Heart right ventricle (tissue), 16 donors: ENCODE data around the gene MAP3K2. TPM values are rescaled to one million over a fixed set of nuclear protein-coding genes. Genes with fewer than 3 reads are reported as not detected.
A peak's percentile ranks its signal among the peaks of the same experiment; 100 is the strongest.

ENCODE experiments used
- ATAC-seq, 8 donors: fragments of 200-7000 bp; cut with Tn5 transposase; one replicate each; pipeline ENCODE4 v1.9.1; 2020; ENCODE audit warnings: mild to moderate bottlenecking in 8 of 8, moderate library complexity in 8 of 8, moderate number of reproducible peaks in 1 of 8
- DNase-seq, 2 donors: peaks; one replicate each; pipeline ENCODE4 v3.0.0-alpha.2; 2020
- H3K27ac ChIP-seq, 10 donors: fragments of 200-600 bp; sonication (generic) in 2 of 10; one replicate each; pipeline versions ENCODE4 v1.5.0 to v1.8.0; 2020 to 2022; ENCODE audit warnings: mild to moderate bottlenecking in 3 of 10
- H3K27me3 ChIP-seq, 7 donors: fragments of 200-600 bp; one replicate each; pipeline ENCODE4 v1.8.0; 2021 to 2022; ENCODE audit warnings: mild to moderate bottlenecking in 2 of 7
- H3K36me3 ChIP-seq, 9 donors: fragments of 200-600 bp; sonication (generic) in 1 of 9; one replicate each; pipeline versions ENCODE4 v1.5.0 to v1.8.0; 2020 to 2022; ENCODE audit warnings: mild to moderate bottlenecking in 2 of 9
- H3K4me1 ChIP-seq, 9 donors: fragments of 200-600 bp; sonication (generic) in 1 of 9; one replicate each; pipeline versions ENCODE4 v1.5.0 to v1.8.0; 2020 to 2022; ENCODE audit warnings: mild to moderate bottlenecking in 4 of 9
- H3K4me3 ChIP-seq, 10 donors: fragments of 200-600 bp; sonication (generic) in 2 of 10; one replicate each; pipeline versions ENCODE4 v1.5.0 to v1.8.0; 2020 to 2022; ENCODE audit warnings: mild to moderate bottlenecking in 7 of 10, moderate library complexity in 2 of 10
- H3K9me3 ChIP-seq, 11 donors: fragments of 200-600 bp in 10 of 11; sonication (generic) in 2 of 11; one replicate each; pipeline versions ENCODE4 v1.5.0 to v1.8.0; 2013 to 2022; ENCODE audit warnings: mild to moderate bottlenecking in 2 of 11, control low read depth in 1 of 11, moderate library complexity in 1 of 11
- WGBS, 2 donors: extraction: QIAGEN DNeasy Blood & Tissue Kit; methylation state at CpG; one replicate each; pipeline ENCODE4 v1.1.7; 2013; ENCODE audit warnings: inconsistent platforms in 1 of 2; 5-methylcytosine and 5-hydroxymethylcytosine counted together
- intact Hi-C, 10 donors: fragments of 100-400 bp; cut with DNase I; formaldehyde crosslinking; loops; one replicate each; pipeline versions ENCODE4 v1.11.1 to v1.14.2; 2022
- polyA plus RNA-seq, 2 donors: library from polyadenylated mRNA; stranded (reverse); fragments of 200-250 nt; gene quantifications; one replicate each; pipeline ENCODE4 v1.2.3, GENCODE V29; 2013
- total RNA-seq, 10 donors: library from RNA; stranded (reverse); fragmentation: NEBNext Ultra II Directional in 3 of 10; extraction: Animal tissue kit (Norgen Biotek cat#: 25700) in 3 of 10; gene quantifications; one replicate each; pipeline versions ENCODE4 v1.2.1 to v1.2.4, GENCODE V29; 2021 to 2023
- TF ChIP-seq, protein P1 (sequence below), 9 donors: fragments of 200-600 bp; sonication (generic) in 2 of 9; IDR thresholded peaks; one replicate each; pipeline versions ENCODE4 v1.5.0 to v1.8.0; 2021 to 2022; ENCODE audit warnings: antibody characterized with exemption in 9 of 9, mild to moderate bottlenecking in 5 of 9, moderate library complexity in 1 of 9
- donor health status: Arrhythmogenic right ventricular cardiomyopathy.
- donor health status: ischemic (EF 13 %, LVEDD 7.1; RV severe dilation, severe dysfunction).
- donor health status: healthy with polysubstance abuse.
- donor health status: DM: no; HTN: yes; CAD: no.
- donor health status: DM: no; HTN: no; CAD: no.
- donor health status: ischemic (EF 25% LVEDD 6.9; RV normal size, moderate dysfunction).
- donor health status: ischemic (EF 25% LVEDD 5.7; RV mildly dilated, moderate dysfunction).
- donor health status: healthy.
- donor health status: DM: yes; HTN: yes; CAD: no.
- donor health status: Ischemic cardiomyopathy.
- donor health status: ischemic (EF 35%, LVEDD 5.7; RV mildly dilated, moderate dysfunction).
- donor health status: nonischemic (EF 11% LVEDD 7.7; RV severe dilation, severe dysfunction).
- donor health status: DM: yes; HTN: yes; CAD: no.
- donor health status: PGD.
- donor health status: ischemic (EF 29% LVEDD 5.4; RV normal size, mild dysfunction).
- donor health status: nonischemic (EF 23%, LVEDD 6.1; RV moderate dilation, normal function).

The MAP3K2 gene
- total and polyA plus RNA-seq, 12 donors = 2.9 to 30.9 (median 25.2) TPM

DNA sequence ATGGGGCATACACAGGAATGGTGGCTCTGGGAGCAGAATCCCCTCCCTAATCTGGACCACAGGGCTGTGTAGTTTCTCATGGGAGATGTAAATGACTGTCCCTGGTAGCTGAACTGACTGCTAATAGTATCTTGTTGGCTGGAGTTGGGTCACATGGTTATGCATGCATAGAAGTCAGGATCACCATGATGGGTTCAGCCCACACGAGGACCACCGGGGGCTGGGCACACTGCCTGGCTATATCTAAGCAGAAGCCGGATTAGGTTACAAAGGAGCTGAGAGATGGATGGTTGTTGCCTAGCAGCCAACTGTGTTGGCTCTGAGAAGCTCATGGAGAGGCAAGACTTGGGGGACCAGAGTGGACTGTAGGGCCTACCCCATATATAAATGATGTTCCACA lies 6.7 kb upstream of the MAP3K2 start:
- ATAC-seq (no peak), DNase-seq (no peak)
- Histone ChIP-seq H3K27me3 (no peaks in the 10 kb centered on the region), H3K4me3 (no peak overlapping the region), H3K36me3 (no peaks in the 10 kb centered on the region), H3K4me1 (peaks cover 5 to 33% (median 9%) of the 10 kb centered on the region in 9 donors), H3K27ac (no peak overlapping the region), H3K9me3 (no peaks in the 10 kb centered on the region)
- TF ChIP-seq, protein P1, sequence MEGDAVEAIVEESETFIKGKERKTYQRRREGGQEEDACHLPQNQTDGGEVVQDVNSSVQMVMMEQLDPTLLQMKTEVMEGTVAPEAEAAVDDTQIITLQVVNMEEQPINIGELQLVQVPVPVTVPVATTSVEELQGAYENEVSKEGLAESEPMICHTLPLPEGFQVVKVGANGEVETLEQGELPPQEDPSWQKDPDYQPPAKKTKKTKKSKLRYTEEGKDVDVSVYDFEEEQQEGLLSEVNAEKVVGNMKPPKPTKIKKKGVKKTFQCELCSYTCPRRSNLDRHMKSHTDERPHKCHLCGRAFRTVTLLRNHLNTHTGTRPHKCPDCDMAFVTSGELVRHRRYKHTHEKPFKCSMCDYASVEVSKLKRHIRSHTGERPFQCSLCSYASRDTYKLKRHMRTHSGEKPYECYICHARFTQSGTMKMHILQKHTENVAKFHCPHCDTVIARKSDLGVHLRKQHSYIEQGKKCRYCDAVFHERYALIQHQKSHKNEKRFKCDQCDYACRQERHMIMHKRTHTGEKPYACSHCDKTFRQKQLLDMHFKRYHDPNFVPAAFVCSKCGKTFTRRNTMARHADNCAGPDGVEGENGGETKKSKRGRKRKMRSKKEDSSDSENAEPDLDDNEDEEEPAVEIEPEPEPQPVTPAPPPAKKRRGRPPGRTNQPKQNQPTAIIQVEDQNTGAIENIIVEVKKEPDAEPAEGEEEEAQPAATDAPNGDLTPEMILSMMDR (IDR thresholded peaks at IDR 0.05) = no peak
- intact Hi-C loops = no loop called here
- 65 to 74% methylated on average over 3 of the region's 3 CpGs for WGBS, 2 donors

DNA sequence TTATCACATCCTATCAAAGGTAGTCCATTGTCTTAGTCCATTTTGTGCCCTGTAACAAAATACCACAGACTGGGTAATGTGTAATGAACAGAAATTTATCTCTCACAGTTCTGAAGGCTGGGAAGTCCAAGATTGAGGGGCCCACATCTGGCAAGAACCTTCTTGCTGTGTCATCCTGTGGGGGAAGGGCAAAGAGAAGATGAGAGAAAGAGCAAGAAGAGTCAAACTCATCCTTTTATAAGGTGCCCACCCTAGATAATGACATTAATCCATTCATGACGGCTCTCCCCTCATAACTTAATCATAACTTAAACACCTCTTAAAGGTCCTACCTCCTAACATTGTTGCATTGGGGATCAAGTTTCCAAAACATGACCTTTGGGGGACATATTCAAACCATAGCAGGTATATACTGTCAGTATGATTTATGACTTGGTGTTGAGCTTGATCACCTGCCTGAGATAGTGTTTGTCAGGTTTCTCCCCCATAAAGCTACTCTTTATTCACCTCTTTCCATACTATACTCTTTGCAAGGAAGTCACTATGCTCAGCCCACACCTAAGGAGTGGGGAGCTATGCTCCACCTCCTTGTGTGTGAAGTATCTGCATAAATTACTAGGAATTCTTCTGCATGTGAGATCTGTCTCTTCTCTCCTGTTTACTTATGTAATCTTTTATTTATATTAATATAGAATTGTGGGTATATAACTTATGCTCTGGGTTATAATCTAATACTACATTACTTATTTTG lies 5.2 kb upstream of the MAP3K2 start:
- DNase-seq (no peak), ATAC-seq (no peak)
- 95 to 98% methylated on average over 1 of the region's 1 CpG for WGBS, 2 donors
- Histone ChIP-seq H3K36me3 (no peaks in the 10 kb centered on the region), H3K9me3 (no peaks in the 10 kb centered on the region), H3K27ac (no peak overlapping the region), H3K27me3 (no peaks in the 10 kb centered on the region), H3K4me1 (peaks cover 2 to 39% (median 10%) of the 10 kb centered on the region in 9 donors), H3K4me3 (no peak overlapping the region)
- intact Hi-C loops = no loop called here
- TF ChIP-seq, protein P1 (IDR thresholded peaks at IDR 0.05) = no peak

DNA sequence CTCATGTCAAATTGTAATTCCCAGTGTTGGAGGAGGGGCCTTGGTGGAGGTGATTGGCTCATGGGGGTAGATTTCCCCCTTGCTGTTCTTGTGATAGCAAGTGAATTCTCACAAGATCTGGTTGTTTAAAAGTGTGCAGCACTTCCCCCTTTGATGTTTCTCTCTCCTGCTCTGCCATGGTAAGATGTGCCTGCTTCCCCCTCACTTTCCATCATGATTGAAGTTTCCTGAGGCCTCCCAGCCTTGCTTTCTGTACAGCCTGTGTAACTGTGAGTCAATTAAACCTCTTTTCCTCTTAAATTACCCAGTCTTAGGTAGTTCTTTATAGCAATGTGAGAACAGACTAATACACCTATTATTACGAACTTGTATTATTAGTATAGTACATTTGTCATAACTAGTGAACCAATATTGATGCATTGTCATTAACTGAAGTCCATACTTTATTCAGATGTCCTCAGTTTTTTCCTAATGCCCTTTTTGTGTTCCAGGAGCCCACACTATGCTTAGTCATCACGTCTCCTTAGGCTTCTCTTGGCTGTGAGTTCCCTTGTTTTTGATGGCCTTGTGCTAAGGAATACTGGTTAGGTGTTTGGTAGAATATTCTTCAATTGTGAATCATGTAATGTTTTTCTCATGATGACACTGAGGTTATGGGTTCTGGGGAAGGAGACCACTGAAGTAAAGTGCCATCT lies 4.5 kb upstream of the MAP3K2 start:
- intact Hi-C loops = no loop called here
- DNase-seq = no peak
- H3K27ac ChIP-seq = no peak overlapping the region

DNA sequence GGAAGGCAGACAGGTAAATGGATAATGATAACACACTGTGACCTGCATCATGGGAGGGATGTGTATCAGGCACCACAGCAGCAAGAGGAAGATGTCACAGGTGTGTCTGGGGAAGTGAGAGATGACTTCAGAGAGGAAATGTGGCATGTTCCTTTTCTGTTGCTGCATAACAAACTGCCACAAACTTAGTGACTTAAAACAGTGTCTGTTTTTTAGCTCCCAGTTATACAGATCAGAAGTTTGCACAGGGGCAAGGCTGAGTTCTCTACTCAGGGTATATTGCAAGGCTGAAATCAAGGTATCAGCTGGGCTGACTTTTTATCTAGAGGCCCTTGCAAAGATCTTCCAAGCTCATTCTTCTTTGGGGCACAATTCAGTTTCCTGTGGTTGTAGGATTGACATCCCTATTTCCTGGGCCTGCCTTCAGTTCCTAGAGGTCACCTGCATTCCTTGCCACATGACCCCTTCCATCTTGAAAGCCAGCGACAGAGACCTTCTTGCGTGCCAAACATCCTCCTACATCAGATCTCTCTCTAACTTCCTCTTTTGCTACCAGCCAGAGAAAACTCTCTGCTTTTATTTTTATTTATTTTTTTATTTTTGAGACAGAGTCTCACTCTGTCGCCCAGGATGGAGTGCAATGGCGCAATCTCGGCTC lies 2.1 kb upstream of the MAP3K2 start:
- peaks cover 0 to 54% (median 27%) of the 10 kb centered on the region in 9 donors for H3K4me1 ChIP-seq
- H3K27ac ChIP-seq = peak overlapping the region in 1 of 10 donors; percentile 73
- H3K27me3 ChIP-seq = no peaks in the 10 kb centered on the region
- H3K4me3 ChIP-seq = no peak overlapping the region
- no peaks in the 10 kb centered on the region for H3K36me3 ChIP-seq
- DNase-seq (no peak), ATAC-seq (no peak)
- 82 to 93% methylated on average over 5 of the region's 5 CpGs for WGBS, 2 donors
- intact Hi-C loops = loop anchor here in 2 of 10 donors (2.0 kb wide), 2 partner anchors 17 to 19 kb away; no protein-coding TSS in a partner anchor
- no peaks in the 10 kb centered on the region for H3K9me3 ChIP-seq
- TF ChIP-seq, protein P1 (IDR thresholded peaks at IDR 0.05) = no peak

More for the DNA sequence above, 4.5 kb upstream of the MAP3K2 start:
- no peaks in the 10 kb centered on the region for H3K27me3 ChIP-seq
- no peaks in the 10 kb centered on the region for H3K36me3 ChIP-seq
- ATAC-seq = no peak
- H3K4me3 ChIP-seq = no peak overlapping the region
- H3K4me1 ChIP-seq = peaks cover 0 to 35% (median 7%) of the 10 kb centered on the region in 9 donors
- 92 to 99% methylated on average over 2 of the region's 2 CpGs for WGBS, 2 donors
- H3K9me3 ChIP-seq = no peaks in the 10 kb centered on the region
- TF ChIP-seq, protein P1 (IDR thresholded peaks at IDR 0.05) = no peak
